KOPT-K1 (cell line): Measurements from ENCODE around the gene PDE7B.

Experiments
- H3K27ac ChIP-seq: fragments of 200-600 bp; sonication (generic); 2 replicates; pipeline ENCODE4 v1.5.1; 2016; ENCODE audit warnings: antibody characterized with exemption, mild to moderate bottlenecking, low read depth, low read length; ENCODE audit not compliant: poor library complexity, severe bottlenecking
- H3K36me3 ChIP-seq: fragments of 200-600 bp; sonication (generic); 2 replicates; pipeline ENCODE4 v1.5.1; 2017; ENCODE audit warnings: antibody characterized with exemption, mild to moderate bottlenecking, low read length, moderate library complexity; ENCODE audit not compliant: insufficient read depth
- H3K9me3 ChIP-seq: fragments of 200-600 bp; sonication (generic); 2 replicates; pipeline ENCODE4 v1.5.1; 2017; ENCODE audit warnings: antibody characterized with exemption, low read length, mild to moderate bottlenecking; ENCODE audit not compliant: insufficient read depth, poor library complexity, severe bottlenecking

The PDE7B gene

GRCh38 chr6:135921188-135921587, 69.7 kb downstream of the PDE7B start:
- Histone ChIP-seq H3K36me3 (no peaks in the 10 kb centered on the region), H3K9me3 (no peaks in the 10 kb centered on the region), H3K27ac (no peak overlapping the region)

- Histone ChIP-seq H3K27ac (no peak overlapping the region), H3K9me3 (no peaks in the 10 kb centered on the region), H3K36me3 (no peaks in the 10 kb centered on the region)
These were observed 70.7 kb downstream of the PDE7B start for GRCh38 chr6:135922174-135922573.

- H3K36me3 ChIP-seq = no peaks in the 10 kb centered on the region
- no peak overlapping the region for H3K27ac ChIP-seq
- H3K9me3 ChIP-seq = no peaks in the 10 kb centered on the region
These were observed 71.2 kb downstream of the PDE7B start for GRCh38 chr6:135922746-135923145.

GRCh38 chr6:135932651-135933050, 81.2 kb downstream of the PDE7B start:
- Histone ChIP-seq H3K9me3 (no peaks in the 10 kb centered on the region), H3K36me3 (no peaks in the 10 kb centered on the region), H3K27ac (no peak overlapping the region)

GRCh38 chr6:135935941-135936601, 84.6 kb downstream of the PDE7B start:
- Histone ChIP-seq H3K9me3 (no peaks in the 10 kb centered on the region), H3K27ac (no peak overlapping the region), H3K36me3 (no peaks in the 10 kb centered on the region)

- Histone ChIP-seq H3K27ac (no peak overlapping the region), H3K36me3 (no peaks in the 10 kb centered on the region), H3K9me3 (no peaks in the 10 kb centered on the region)
These were observed 85.1 kb downstream of the PDE7B start for GRCh38 chr6:135936606-135937005.

GRCh38 chr6:135937106-135937505, 85.6 kb downstream of the PDE7B start:
- no peaks in the 10 kb centered on the region for H3K9me3 ChIP-seq
- no peaks in the 10 kb centered on the region for H3K36me3 ChIP-seq
- no peak overlapping the region for H3K27ac ChIP-seq

GRCh38 chr6:135938576-135939207, 87.2 kb downstream of the PDE7B start:
- Histone ChIP-seq H3K9me3 (no peaks in the 10 kb centered on the region), H3K36me3 (no peaks in the 10 kb centered on the region), H3K27ac (no peak overlapping the region)

- H3K9me3 ChIP-seq = no peaks in the 10 kb centered on the region
- H3K36me3 ChIP-seq = no peaks in the 10 kb centered on the region
- H3K27ac ChIP-seq = no peak overlapping the region
These were observed 87.7 kb downstream of the PDE7B start for GRCh38 chr6:135939208-135939591.

GRCh38 chr6:135940616-135941167, 89.2 kb downstream of the PDE7B start:
- H3K9me3 ChIP-seq = no peaks in the 10 kb centered on the region
- no peaks in the 10 kb centered on the region for H3K36me3 ChIP-seq
- H3K27ac ChIP-seq = no peak overlapping the region

- Histone ChIP-seq H3K9me3 (no peaks in the 10 kb centered on the region), H3K36me3 (no peaks in the 10 kb centered on the region), H3K27ac (no peak overlapping the region)
These were observed 89.9 kb downstream of the PDE7B start for GRCh38 chr6:135941275-135942025.

GRCh38 chr6:135944120-135944519, 92.6 kb downstream of the PDE7B start:
- no peaks in the 10 kb centered on the region for H3K36me3 ChIP-seq
- H3K27ac ChIP-seq = no peak overlapping the region
- no peaks in the 10 kb centered on the region for H3K9me3 ChIP-seq

GRCh38 chr6:135946674-135947073, 95.2 kb downstream of the PDE7B start:
- Histone ChIP-seq H3K27ac (no peak overlapping the region), H3K36me3 (no peaks in the 10 kb centered on the region), H3K9me3 (no peaks in the 10 kb centered on the region)

GRCh38 chr6:135950669-135951068, 99.2 kb downstream of the PDE7B start:
- no peaks in the 10 kb centered on the region for H3K36me3 ChIP-seq
- H3K27ac ChIP-seq = no peak overlapping the region
- H3K9me3 ChIP-seq = no peaks in the 10 kb centered on the region

GRCh38 chr6:135951169-135951568, 99.7 kb downstream of the PDE7B start:
- H3K9me3 ChIP-seq = no peaks in the 10 kb centered on the region
- H3K27ac ChIP-seq = no peak overlapping the region
- H3K36me3 ChIP-seq = no peaks in the 10 kb centered on the region
